Measurements from ENCODE around the gene AP1G1.

The AP1G1 gene

DNA sequence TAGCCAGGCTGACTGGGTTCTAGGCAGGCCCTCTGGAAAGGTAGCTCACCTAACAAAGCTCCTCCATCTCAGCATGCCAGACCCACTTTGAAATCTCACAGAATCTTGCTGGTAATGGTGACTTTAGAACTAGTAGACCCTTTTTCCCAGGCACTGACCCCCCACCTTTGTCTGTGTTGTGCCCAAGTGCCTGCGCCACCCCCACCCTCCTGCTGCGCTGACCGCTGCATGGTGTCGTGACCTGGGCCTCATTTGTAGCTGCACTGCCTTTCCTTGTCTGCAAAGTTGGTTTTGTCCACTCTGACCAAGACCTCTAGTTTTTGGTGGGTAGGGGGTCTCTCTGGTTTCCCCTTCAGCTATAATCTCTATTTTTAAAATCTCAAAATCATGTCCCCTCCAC is 43.9 kb upstream of the AP1G1 start:
- TF ChIP-seq, protein P1, sequence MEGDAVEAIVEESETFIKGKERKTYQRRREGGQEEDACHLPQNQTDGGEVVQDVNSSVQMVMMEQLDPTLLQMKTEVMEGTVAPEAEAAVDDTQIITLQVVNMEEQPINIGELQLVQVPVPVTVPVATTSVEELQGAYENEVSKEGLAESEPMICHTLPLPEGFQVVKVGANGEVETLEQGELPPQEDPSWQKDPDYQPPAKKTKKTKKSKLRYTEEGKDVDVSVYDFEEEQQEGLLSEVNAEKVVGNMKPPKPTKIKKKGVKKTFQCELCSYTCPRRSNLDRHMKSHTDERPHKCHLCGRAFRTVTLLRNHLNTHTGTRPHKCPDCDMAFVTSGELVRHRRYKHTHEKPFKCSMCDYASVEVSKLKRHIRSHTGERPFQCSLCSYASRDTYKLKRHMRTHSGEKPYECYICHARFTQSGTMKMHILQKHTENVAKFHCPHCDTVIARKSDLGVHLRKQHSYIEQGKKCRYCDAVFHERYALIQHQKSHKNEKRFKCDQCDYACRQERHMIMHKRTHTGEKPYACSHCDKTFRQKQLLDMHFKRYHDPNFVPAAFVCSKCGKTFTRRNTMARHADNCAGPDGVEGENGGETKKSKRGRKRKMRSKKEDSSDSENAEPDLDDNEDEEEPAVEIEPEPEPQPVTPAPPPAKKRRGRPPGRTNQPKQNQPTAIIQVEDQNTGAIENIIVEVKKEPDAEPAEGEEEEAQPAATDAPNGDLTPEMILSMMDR (IDR thresholded peaks at IDR 0.05; ENCODE audit: poor library complexity, severe bottlenecking), result no peak
- no peaks in the 10 kb centered on the region for H3K9me3 ChIP-seq (ENCODE audit: severe bottlenecking)
- ATAC-seq (ENCODE audit: low read depth) (no peak), DNase-seq (ENCODE audit: low spot score) (no peak)
- no peak overlapping the region for H3K4me3 ChIP-seq (ENCODE audit: severe bottlenecking)
- peaks cover 44% of the 10 kb centered on the region for H3K36me3 ChIP-seq (ENCODE audit: low read depth)
- H3K27me3 ChIP-seq (ENCODE audit: insufficient read depth, poor library complexity, severe bottlenecking), result no peaks in the 10 kb centered on the region
- H3K27ac ChIP-seq (ENCODE audit: poor library complexity, severe bottlenecking), result no peak overlapping the region
- no peaks in the 10 kb centered on the region for H3K4me1 ChIP-seq (ENCODE audit: insufficient read depth, poor library complexity, severe bottlenecking)

DNA sequence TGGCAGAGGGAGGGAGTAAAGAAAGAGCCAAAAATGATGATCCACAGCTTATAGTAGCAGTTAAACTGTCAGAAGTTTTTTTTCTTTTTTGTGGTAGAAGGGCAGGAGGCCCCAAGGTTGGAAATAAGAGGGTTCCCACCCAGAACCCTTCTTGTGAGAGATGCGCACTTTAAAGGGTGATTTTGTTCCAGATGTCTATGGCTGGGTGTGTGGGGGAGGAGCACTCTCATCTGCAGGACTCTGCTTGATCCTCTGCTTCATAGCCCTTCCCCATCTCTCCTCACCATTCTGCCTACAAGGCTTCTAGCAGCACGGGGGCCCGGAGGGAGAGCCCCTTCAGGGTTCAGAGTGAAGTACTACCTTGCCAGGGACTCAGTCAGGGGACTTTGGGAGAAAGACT is 43.5 kb upstream of the AP1G1 start:
- Histone ChIP-seq H3K27ac (ENCODE audit: poor library complexity, severe bottlenecking) (no peak overlapping the region), H3K27me3 (ENCODE audit: insufficient read depth, poor library complexity, severe bottlenecking) (no peaks in the 10 kb centered on the region), H3K4me3 (ENCODE audit: severe bottlenecking) (no peak overlapping the region), H3K4me1 (ENCODE audit: insufficient read depth, poor library complexity, severe bottlenecking) (peaks cover 3% of the 10 kb centered on the region), H3K9me3 (ENCODE audit: severe bottlenecking) (no peaks in the 10 kb centered on the region), H3K36me3 (ENCODE audit: low read depth) (peaks cover 48% of the 10 kb centered on the region)
- TF ChIP-seq, protein P1 (IDR thresholded peaks at IDR 0.05; ENCODE audit: poor library complexity, severe bottlenecking), result no peak
- ATAC-seq (ENCODE audit: low read depth) (no peak), DNase-seq (ENCODE audit: low spot score) (no peak)

GRCh38 chr16:71851746-71852145 is 43.1 kb upstream of the AP1G1 start:
- no peak for ATAC-seq (ENCODE audit: low read depth)
- Histone ChIP-seq H3K27me3 (ENCODE audit: insufficient read depth, poor library complexity, severe bottlenecking) (no peaks in the 10 kb centered on the region), H3K4me1 (ENCODE audit: insufficient read depth, poor library complexity, severe bottlenecking) (peaks cover 6% of the 10 kb centered on the region)

GRCh38 chr16:71848622-71849021 is 40.0 kb upstream of the AP1G1 start:
- Histone ChIP-seq H3K36me3 (ENCODE audit: low read depth) (peaks cover 50% of the 10 kb centered on the region), H3K4me3 (ENCODE audit: severe bottlenecking) (no peak overlapping the region), H3K27ac (ENCODE audit: poor library complexity, severe bottlenecking) (no peak overlapping the region), H3K4me1 (ENCODE audit: insufficient read depth, poor library complexity, severe bottlenecking) (peaks cover 6% of the 10 kb centered on the region), H3K27me3 (ENCODE audit: insufficient read depth, poor library complexity, severe bottlenecking) (no peaks in the 10 kb centered on the region), H3K9me3 (ENCODE audit: severe bottlenecking) (no peaks in the 10 kb centered on the region)
- DNase-seq (ENCODE audit: low spot score) (no peak), ATAC-seq (ENCODE audit: low read depth) (no peak)
- TF ChIP-seq, protein P1 (IDR thresholded peaks at IDR 0.05; ENCODE audit: poor library complexity, severe bottlenecking), result no peak

More at GRCh38 chr16:71851746-71852145, 43.1 kb upstream of the AP1G1 start:
- H3K4me3 ChIP-seq (ENCODE audit: severe bottlenecking), result no peak overlapping the region
- H3K36me3 ChIP-seq (ENCODE audit: low read depth), result peaks cover 50% of the 10 kb centered on the region
- no peaks in the 10 kb centered on the region for H3K9me3 ChIP-seq (ENCODE audit: severe bottlenecking)
- no peak for DNase-seq (ENCODE audit: low spot score)
- no peak overlapping the region for H3K27ac ChIP-seq (ENCODE audit: poor library complexity, severe bottlenecking)
- TF ChIP-seq, protein P1 (IDR thresholded peaks at IDR 0.05; ENCODE audit: poor library complexity, severe bottlenecking), result no peak

- no peak overlapping the region for H3K27ac ChIP-seq (ENCODE audit: poor library complexity, severe bottlenecking)
- ATAC-seq (ENCODE audit: low read depth), result no peak
- peaks cover 41% of the 10 kb centered on the region for H3K36me3 ChIP-seq (ENCODE audit: low read depth)
- no peaks in the 10 kb centered on the region for H3K9me3 ChIP-seq (ENCODE audit: severe bottlenecking)
- H3K4me1 ChIP-seq (ENCODE audit: insufficient read depth, poor library complexity, severe bottlenecking), result peaks cover 6% of the 10 kb centered on the region
- no peak for DNase-seq (ENCODE audit: low spot score)
- no peaks in the 10 kb centered on the region for H3K27me3 ChIP-seq (ENCODE audit: insufficient read depth, poor library complexity, severe bottlenecking)
- peak overlapping the region; percentile 96 for H3K4me3 ChIP-seq (ENCODE audit: severe bottlenecking)
- TF ChIP-seq, protein P1 (IDR thresholded peaks at IDR 0.05; ENCODE audit: poor library complexity, severe bottlenecking), result no peak
Measured at GRCh38 chr16:71847096-71847495, 38.5 kb upstream of the AP1G1 start.

Measured in RWPE2 (cell line).